H1 (cell line): ENCODE measurements around the gene SBNO1. TPM values are rescaled to one million over a fixed set of nuclear protein-coding genes. Genes with fewer than 3 reads are reported as not detected.

Experiments used
- CHD7 ChIP-seq: fragments of 300-600 bp; sonication (generic); IDR thresholded peaks from 2 replicates; pipeline ENCODE4 v1.7.1; 2012; ENCODE audit warnings: low read length, moderate library complexity, mild to moderate bottlenecking, inconsistent platforms; ENCODE audit not compliant: insufficient replicate concordance
- CTBP2 ChIP-seq: IDR thresholded peaks from 2 replicates; pipeline ENCODE4 v1.7.0; 2011; ENCODE audit warnings: borderline replicate concordance, mild to moderate bottlenecking, moderate library complexity, mixed read lengths, low read length; ENCODE audit not compliant: insufficient read depth, insufficient read length
- MAX ChIP-seq: IDR thresholded peaks from 2 replicates; pipeline ENCODE4 v1.6.1; 2012; ENCODE audit warnings: inconsistent platforms
- RAD21 ChIP-seq, 2 experiments: IDR thresholded peaks in 1 of 2; conservative IDR thresholded peaks in 1 of 2; 2 replicates each; pipeline ENCODE4 v1.6.1; 2011; ENCODE audit warnings: low read depth in 2 of 2, low read length in 2 of 2, improper control_type of control experiment in 1 of 2, inconsistent platforms in 1 of 2, mild to moderate bottlenecking in 1 of 2, moderate library complexity in 1 of 2
- polyA plus RNA-seq, 7 experiments: library from polyadenylated mRNA; depleted of rRNA in 3 of 7; stranded (reverse) in 5 of 7; unstranded in 2 of 7; fragments of >200 nt in 5 of 7; fragments of 200-250 nt in 2 of 7; gene quantifications; 1 replicate in 5 of 7; 2 replicates in 1 of 7; 4 replicates in 1 of 7; pipeline versions ENCODE4 v1.2.1 to v1.2.3, GENCODE V29; 2011 to 2013; ENCODE audit warnings: missing spikeins in 2 of 7, mixed read lengths in 2 of 7
- total RNA-seq: library from RNA; stranded (reverse); fragmentation: NEBNext Ultra II Directional; extraction: Animal tissue kit (Norgen Biotek cat#: 25700); gene quantifications from 2 replicates; pipeline ENCODE4 v1.2.1, GENCODE V29; 2021

The SBNO1 gene
- total and polyA plus RNA-seq, 2 of the 8 experiments (the other 6 are each of a cell fraction or from before 2014, with no cell fraction given) = 6.7 to 57.7 TPM

- TF ChIP-seq CHD7 (no peak), RAD21 (IDR thresholded peaks at IDR 0.05 in 1 of 2, conservative IDR thresholded peaks at IDR 0.05 in 1 of 2; ENCODE audit: low read depth in 2 of 2, low read length in 2 of 2) (no peak), MAX (no peak), CTBP2 (no peak)
These were observed 39.9 kb upstream of the SBNO1 start (continued) for GRCh38 chr12:123404581-123404980.
